ENCODE measurements around the gene TNIK.

TNIK gene

DNA sequence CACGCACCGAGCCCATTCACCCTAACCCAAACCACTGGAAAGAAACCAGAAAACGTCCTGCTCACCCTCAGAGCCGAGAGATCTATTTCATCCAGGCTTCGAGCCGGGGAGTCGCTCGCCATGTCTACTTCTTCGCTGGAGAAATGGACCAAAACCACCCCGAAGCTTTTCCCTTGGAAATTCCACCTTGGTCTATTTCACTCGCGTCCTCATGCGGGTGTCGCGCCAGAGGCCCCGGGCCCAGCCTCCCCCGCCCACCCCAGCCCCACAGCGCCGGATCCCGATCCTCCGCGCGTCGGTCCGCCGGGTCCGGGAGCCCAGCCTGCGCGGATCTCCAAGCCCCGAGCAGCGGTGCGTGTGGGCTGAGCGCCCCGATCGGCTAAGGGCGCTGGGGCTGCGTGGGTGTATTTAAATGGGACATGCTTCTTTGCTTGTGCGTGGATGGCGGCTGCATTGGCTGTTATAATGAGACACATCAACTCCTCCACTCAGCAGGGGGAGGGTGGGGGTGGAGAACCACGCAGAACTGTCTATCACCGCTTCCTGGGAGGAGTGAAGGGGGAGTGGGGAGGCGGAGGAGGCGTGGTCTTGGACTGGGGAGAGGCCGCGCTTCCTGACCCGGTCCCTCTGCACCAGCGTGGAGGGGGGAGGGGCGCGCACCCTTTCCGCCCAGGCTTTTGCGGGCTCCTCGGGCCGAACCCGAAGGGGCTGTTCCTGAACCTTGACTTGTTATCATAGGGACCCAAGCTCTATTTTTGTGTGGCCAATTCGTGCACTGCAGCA, at the start of gene TNIK:
TNIK (minus strand) TSS at position 464 of the 783 bp plus-strand sequence; CDS start at position 122, 342 bp downstream.
- DNase-seq: peak; percentile 97

DNA sequence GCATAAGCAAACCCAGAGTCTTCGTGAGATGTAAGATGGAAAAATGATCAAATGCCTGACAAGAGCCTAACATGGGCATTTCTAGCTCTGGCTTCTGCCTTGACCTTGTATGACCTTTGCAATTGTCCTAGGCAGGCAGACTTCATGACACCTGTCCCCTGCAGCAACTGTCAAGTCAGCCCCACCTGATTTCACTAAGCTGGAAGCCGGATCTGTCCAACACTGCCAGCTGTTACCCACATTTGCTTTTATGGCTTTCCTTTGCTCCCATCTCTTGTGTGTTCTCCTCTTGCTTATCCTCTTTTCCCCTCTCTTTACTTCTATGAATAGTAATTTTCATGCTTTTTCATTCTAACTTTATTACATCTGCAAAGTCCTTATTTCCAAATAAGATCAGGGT, 48.5 kb upstream of the TNIK start:
- DNase-seq: peak; percentile 31

DNA sequence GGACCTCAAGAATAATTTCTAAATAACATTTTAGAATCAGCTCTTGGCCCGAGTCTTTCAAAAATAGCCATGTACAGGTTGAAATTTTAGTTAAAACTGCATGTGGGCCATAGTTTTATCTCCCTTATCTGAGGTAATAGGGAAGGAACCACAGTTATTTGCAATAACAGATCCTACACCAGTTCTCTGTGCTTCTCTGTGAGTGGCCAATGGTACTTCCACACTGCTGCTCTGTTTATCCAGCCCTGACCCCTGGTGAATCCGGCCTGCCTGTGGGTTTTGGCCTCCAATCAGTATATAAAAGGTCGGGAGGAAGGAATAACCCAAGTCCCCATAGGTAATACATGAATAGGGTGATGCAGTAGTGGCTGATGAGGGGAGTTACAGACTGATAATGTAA, 48.0 kb upstream of the TNIK start:
- DNase-seq: no peak

DNA sequence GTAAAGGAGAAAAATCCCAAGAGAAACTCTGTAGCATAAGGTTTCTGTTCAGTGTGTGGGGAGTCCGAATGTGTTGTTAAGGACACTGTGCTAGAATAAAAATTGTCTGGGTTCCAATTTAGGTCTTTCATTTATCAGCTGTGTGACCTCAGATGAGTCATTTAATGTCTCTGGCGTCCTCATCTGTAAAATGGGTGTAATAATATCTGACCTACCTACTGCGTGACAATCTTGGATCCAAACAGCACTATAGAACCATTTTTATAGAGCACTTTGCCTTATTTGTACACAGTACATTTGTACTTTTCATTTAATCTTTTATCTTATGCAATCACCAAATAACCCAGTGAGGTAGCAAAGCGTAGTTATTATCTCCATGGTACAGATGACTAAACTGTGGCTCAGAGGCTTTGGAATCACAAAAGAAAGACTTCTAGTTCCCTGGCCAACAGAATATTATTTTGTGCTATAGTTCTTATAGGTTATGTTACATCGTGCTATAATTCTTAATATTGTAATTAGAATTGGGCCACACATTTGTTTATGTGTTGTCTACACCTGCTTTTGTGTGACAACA, 46.6 kb upstream of the TNIK start:
- no peak for DNase-seq

DNA sequence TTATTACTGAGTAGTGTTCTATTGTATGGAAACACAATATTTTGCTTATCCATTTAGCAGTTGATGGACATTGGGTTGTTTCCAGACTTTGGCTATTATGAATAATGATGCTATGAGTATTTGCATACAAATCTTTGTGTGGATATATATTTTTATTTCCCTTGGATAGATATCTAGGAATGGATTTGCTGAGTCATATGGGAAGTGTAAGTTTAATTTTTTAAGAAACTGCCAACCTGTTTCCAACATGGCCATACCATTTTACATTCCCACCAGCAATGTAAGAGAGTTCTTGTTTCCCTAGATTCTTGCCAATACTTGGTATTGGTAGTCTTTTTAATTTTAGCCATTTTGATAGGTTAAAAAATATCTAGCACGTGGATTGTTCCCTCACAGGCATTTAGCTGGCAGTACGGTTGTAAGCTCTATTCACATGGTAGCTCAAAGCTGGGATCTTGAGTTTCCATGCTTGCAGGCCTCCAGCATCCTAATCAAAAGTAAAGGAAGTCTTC, 45.7 kb upstream of the TNIK start:
- no peak for DNase-seq

DNA sequence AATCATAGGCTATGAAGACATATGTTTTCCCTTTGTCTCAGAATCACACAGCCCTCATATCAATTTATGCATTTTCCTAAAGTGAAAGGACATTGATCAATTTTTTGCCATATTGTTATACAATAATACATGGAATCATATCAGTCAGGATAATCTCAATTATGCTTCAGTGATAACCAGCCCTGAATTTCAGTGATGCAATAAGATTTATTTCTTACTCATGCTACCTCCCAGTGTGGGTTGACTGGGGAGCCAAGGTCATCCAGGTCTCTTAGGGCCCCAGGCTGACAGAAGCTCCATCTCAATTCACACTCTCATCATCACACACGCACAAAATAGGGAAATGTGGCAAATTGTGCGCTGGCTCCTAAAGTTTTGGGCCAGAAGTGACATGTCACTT, 44.2 kb upstream of the TNIK start:
- no peak for DNase-seq

DNA sequence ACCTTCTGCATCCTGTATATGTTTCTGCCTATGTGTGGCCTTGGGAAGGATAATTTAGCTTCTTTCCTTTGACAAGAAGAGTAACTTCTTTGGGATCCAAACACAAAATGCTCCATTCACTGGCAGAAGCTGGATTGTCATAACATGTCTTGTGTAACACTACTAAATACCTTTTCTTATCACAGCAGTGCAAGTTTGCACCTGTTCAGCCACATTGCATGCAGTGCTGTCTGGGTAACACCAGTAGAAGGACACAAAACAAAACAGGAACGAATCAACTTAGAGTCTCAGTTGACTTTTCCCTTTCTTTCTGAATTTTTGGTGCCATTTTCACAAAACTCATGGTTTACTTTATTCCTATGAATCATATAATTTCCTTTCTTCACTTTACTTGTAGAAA, 43.6 kb upstream of the TNIK start:
- DNase-seq: no peak

DNA sequence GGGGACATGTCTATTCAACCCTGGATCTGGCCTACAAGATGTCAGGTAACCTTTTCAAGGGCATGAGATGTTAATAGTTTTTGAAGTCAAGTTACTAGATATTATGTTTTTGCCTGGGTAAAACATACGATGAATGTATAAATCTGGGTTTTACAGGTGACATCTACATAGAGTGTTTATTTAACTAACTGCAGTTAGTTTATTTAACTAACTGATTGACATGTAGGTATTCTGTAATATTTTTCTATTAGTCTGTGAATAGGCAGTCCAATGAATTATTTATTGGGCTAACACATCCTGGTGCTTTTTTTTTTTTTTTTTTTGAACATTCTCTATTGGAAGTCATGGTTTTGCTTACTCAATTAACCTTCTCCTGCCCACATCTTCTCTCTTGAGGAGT, 38.7 kb upstream of the TNIK start:
- no peak for DNase-seq

DNA sequence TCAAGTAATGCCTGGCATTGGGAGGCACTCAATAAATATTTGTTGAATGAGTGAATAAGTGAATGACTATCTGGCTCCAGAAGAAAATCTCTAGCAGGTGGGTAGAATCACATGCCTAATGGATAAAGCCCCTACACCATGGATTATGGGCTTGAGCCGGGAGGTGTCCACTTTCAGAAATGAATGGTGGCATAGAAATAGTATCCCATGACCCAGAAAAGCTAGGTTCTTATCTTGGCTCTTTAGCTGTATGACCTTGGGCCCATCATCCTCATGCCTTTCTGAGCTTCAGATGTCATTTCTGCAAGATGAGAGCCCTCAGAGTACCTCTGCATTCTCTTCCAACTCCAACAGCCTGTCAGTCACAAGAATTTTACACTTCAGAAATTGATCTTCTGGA, 37.3 kb upstream of the TNIK start:
- DNase-seq: no peak

DNA sequence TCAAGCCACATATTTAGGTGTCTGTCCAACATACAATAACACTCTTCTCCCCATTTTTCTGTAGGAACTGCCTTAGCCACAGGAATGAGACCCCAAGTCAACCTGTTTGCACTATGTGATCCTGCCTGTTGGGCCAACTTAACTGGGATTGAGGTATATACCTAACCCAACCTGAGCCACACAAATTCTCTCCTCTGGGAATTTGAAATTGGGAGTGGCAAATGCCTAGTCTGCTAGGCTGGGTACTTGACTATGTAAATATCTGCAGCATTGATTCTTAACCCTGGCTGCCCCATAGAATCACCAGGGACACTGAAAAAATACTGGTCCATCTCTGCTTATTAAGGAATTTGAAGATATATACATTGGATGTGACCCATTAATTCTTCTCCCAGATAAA, 35.2 kb upstream of the TNIK start:
- DNase-seq: no peak

DNA sequence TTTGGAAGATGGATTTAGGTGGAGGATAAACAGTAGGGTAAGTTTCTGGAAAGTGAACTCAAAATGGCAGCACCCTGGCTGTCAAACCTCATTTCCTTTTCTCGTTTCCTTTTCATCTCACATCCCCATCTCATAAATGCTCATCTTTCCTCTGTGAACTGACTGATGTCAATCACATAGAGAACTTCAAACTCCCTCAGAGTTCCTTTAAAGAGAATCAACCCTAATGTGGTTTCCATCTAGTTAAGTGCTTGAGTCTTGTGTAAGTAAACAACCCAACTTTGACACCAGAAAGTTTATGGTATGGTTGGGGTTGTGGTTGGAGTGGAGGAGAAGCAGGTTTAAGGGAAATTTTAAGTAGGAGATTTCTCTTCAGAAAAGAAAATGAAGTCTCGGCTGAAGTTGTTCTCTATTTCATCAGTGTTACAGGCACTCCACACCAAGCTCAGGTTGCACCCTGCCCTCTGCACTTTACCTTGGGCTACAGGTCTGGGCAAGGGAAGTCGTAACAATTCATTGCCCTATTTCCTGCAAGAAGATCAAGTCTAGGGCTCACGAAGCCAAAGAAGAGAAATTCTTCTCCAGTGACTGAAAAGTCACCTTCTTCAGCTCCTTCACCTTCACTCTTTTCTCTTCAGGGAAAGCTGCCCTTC, 34.4 kb upstream of the TNIK start:
- no peak for DNase-seq

DNA sequence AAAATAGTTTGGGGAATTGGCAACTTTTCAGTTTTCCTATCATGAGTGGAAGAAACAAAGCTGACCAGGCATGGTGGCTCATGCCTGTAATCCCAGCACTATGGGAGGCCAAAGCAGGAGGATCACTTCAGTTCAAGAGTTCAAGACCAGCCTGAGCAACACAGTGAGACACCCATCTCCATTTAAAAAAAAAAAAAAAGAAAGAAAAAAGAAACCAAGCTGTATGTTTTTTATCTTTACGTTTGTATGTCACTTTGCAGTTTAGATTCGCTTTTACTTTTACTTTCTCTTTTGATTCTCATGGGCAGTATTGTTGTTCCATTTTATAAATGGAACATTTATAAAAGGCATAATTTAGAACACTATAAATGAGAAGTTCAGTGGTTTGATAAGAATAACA, 31.2 kb upstream of the TNIK start:
- no peak for DNase-seq

DNA sequence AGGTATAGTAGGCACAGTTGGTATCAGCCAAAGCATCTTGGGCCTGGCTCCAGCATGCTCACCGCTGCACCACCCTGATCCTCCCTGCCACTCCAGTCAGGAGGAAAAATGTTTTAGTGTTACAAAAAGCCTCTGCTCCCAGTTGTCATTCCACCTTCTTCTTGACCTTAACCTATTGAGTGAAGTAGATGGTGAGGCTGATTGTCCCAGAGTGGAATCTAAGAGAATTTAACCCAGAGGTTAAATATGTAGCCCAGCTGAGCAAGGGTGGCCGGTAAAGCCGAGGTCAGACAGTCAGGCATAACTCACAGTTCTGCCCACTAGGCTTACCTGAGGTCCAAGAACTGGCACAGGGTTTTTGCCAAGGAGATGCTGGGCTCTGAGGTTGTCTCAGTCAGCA, 30.7 kb upstream of the TNIK start:
- no peak for DNase-seq

DNA sequence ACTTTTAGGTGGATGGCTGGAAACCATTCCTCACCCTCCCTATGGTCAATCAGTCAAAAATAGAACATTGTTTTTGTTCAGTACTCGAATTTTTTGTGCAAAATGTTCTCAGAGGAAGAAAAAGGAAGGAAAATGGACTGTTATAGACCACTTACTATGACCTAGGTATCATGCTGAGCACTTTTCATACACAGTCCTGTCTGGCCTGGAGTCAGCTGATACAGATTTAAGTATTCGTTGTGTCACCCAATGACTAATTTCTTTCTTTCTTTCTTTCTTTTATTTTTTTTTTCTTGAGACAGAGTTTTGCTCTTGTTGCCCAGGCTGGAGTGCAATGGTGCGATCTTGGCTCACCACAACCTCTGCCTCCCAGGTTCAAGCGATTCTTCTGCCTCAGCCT, 29.1 kb upstream of the TNIK start:
- DNase-seq: no peak

DNA sequence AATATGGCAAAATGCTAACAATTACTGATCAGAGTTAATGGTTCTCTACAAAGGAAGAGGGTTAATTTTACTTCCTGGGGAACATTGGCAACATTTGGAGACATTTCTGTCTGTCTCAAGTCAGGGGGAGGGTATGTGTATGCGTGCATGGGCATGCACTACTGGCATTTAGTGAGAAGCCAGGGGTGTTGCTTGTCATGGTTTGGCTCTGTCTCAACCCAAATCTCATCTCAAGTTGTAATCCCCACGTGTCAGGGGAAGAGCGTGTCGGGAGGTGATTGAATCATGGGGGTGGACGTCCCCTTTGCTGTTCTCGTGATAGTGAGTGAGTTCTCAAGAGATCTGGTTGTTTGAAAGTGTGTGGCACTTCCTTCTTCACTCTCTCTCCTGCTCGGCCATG, 28.3 kb upstream of the TNIK start:
- no peak for DNase-seq

DNA sequence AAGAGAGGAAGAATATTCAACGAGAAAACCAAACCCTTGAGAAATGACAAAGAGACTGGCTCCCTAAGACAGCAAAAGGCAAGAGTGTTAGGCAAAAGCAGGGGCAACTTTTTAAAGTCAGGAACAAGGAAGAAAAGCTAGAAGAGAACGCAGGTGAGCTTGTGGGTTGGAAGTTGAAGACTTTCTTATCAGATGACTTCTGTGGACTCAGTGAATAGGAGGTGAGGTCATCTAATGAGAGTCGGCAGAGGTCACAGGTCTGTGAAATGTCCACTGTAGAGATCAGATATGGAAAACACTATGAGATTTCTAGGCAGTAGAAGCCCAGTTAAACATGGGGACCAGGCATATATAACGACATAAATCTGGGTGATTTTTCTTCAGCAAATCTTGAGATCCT, 27.2 kb upstream of the TNIK start:
- DNase-seq: no peak

DNA sequence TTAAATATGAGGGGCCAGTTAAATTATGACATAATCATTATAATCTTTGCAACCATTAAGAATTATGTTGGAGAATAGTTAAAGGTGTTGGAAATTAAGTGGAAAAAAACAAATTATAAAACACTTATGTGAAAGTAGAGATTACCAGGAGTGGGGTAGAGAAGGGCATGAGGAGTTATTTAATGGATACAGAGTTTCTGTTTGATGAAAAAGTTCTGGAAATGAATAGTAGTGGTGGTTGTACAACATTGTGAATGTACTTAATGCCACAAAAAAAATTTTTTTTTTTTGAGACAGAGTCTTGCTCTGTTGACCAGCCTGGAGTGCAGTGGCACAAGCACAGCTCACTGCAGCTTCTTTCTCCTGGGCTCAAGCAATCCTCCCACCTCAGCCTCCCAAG, 25.1 kb upstream of the TNIK start:
- no peak for DNase-seq

DNA sequence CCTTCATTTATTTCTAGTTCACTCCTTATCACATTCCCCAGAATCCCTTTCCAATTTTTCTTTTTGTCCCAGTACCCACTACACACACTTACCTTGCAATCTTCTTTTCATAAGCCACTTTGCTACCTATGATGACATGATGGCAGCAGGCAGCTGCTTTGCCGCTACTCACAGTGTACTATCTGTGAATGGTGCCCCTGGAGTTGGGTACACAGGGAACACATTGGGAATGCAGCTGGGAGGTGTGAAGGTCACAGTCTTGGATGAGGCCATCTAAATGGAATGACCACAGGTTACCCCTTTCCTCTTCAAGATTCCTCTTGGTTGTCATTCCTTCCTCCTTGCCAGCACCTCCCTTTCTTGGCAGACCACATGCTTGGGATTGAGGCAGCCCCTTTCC, 20.8 kb upstream of the TNIK start:
- no peak for DNase-seq

DNA sequence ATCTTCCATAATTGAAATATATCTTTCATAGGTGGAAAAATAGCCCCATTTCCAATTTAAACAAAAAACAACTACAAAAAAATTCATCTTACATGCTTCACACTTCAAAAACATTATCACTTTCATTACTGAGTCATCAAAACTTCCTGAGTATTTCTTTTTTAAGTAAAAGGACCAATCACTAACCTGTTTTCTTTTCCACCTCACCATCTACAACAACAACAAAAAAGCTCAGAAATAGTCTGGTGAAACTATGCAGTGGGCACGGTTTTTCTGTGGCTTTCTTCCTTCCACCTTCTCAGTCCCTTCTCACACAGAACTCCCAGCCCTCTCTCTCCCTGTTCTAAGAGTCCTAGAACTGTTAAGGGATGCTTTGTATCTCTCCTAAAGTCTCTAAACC, 20.3 kb upstream of the TNIK start:
- DNase-seq: no peak

DNA sequence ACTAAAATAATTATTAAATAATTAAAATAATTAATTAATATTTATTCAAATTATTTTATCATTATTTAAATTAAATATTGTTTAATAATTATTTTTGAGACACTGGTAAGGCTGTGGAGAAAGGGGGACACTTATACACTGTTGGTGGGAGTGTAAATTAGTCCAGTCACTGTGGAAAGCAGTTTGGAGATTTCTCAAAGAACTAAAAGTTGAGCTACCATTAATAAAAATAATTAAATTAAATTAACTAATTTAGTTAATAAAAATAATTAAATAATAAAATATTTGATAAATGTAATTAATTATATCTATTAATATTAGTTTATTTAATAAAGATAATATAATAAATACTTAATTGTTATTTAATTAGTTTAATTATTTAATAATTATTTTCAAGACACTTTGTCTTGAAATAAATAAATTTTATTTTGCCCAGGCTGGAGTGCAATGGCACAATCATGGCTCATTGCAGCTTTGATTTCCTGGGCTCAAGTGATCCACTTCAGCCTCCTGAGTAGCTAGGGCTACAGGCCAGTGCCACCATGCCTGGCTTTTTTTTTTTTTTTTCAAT, 16.4 kb upstream of the TNIK start:
- DNase-seq: no peak

DNA sequence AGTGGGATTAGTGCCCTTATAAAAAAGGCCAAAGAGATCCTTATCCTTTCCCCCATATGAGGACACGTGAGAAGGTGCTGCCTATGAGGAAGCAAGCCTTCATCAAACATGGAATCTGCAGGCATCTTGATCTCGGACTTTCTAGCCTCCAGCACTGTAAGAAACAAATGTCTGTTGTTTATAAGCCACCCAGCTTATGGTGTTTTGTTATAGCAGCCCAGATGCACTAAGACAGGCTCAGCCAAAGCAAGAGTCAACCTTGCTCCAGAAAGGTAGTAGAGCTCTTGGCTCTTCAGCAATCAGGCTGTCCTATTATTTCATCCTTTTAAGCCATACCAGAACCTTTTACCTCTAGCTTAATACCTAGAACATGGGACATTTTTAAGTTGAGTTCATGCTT, 12.3 kb upstream of the TNIK start:
- no peak for DNase-seq

DNA sequence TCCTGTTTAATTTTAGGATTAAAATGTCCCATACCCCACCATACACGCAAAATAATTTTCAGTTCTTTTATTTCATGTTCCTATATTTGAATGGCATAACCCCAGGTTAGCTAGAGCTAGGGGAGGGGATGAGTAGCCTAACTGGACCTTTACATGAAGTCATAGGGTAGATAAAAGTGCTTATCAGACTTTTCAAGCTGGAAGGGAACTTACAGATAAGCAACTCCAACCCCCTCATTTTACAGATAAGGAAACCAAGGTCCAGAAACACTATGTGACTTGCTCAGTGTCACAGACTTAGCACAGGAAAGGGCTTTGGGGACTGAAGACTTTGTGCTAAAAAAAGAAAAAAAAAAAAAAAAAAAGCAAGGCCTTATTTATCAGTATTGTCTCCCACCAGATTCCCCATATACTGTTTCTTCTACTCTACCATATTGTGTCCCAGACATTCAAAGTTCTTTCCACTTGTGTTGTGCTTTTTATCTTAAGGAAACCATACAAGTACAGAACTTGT, 10.6 kb upstream of the TNIK start:
- DNase-seq: no peak

DNA sequence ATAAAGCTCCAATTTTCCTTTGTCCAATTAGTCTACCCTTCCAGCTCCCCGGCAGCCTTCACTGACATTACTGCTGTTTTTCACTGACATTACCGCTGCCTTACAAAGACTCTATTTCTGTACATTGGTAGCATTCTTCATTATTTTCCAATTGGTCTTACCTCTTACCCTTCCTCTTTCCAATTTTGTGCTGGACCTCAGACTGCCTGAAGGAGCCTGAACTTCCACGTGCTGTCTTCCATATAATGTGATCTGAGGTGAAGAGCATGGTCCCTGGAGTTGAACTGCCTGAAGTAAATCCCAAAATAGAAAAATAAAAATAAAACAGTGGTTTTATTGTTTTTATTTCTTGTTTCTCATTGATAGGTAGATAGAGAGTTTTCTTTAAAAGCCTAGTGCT, 9.2 kb upstream of the TNIK start:
- DNase-seq: no peak
